Measurements from ENCODE around the gene ATP6V1A. TPM values are rescaled to one million over a fixed set of nuclear protein-coding genes. Genes with fewer than 3 reads are reported as not detected.

ATP6V1A gene
- total and polyA plus RNA-seq, 2 of the 13 experiments (the other 11 are each of a cell fraction or from before 2014, with no cell fraction given): 23.4 to 95.1 TPM

DNA sequence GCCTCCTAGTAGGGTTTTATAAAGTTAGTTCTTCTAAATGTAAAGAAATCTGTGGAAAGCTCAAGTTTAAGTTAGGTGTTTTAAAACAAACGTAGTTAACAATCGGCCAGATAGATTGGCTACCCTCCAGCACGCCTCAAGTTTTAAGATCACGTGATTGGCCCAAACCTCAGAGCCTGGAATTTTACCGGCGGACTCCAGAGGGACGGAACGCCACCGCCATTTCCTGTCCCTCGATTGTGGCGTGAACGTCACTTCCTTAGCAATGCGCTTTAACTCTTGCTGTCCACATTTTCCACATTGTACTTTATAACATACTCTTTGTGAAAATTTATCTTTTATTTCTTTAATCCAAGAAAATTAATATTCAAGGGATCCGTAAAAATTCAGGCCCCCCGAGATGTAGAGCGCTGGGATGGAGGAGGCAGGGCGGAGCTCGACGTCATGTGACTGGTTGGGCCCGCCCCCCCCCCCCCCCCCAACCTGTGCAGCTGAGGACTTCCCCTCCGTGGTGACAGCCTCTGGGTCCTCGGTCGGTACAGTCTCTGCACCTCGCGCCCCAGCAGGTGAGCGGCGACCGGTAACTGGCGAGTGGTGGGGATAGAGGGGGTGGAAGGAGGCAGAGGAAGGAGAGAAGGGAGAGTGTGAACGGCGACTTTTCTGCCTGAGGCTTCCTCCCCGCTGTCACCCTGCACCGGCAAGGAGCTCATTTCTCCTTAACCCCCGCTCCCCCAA, at the start of gene ATP6V1A (continued):
- TF ChIP-seq FOXO4 (CRISPR knock-in tag; conservative IDR thresholded peaks at IDR 0.05) (no peak), SIN3A (IDR thresholded peaks at IDR 0.05; ENCODE audit: borderline replicate concordance, low read depth, low read length) (peak; percentile 75; the same call in 1 of the 2 replicates), ZNF563 (CRISPR knock-in tag; IDR thresholded peaks at IDR 0.05) (no peak), GMEB2 (CRISPR knock-in tag; IDR thresholded peaks at IDR 0.05; ENCODE audit: low read depth) (peak; percentile 15; the same call in 1 of the 2 replicates), SALL1 (CRISPR knock-in tag; IDR thresholded peaks at IDR 0.05) (peak; percentile 64), HIVEP1 (CRISPR knock-in tag; IDR thresholded peaks at IDR 0.05) (peak; percentile 68; the same call in 1 of the 2 replicates), SOX6 (IDR thresholded peaks at IDR 0.05) (no peak), SOX6 (CRISPR knock-in tag; IDR thresholded peaks at IDR 0.05) (0 out of 2 replicates have a peak, but pooled peaks have one; percentile 18), HMGXB4 (CRISPR knock-in tag; IDR thresholded peaks at IDR 0.05; ENCODE audit: borderline replicate concordance in 1 of 2, low read depth in 1 of 2) (peak in 1 of 2 experiments; percentile 14; a peak in 1 of 4 replicates), ZNF136 (CRISPR knock-in tag; IDR thresholded peaks at IDR 0.05; ENCODE audit: low read depth) (0 out of 2 replicates have a peak, but pooled peaks have one; percentile 37), SETDB1 (CRISPR knock-in tag; IDR thresholded peaks at IDR 0.05; ENCODE audit: borderline replicate concordance) (no peak), ZNF143 (CRISPR knock-in tag; IDR thresholded peaks at IDR 0.05) (no peak; the same call in 1 of the 2 replicates), CREB1 (IDR thresholded peaks at IDR 0.05) (peak; percentile 84), CREB1 (CRISPR knock-in tag; IDR thresholded peaks at IDR 0.05) (peak; percentile 97), REPIN1 (CRISPR knock-in tag; IDR thresholded peaks at IDR 0.05; ENCODE audit: borderline replicate concordance, low read depth) (peak; percentile 51; the same call in 1 of the 2 replicates), SOX5 (CRISPR knock-in tag; IDR thresholded peaks at IDR 0.05; ENCODE audit: borderline replicate concordance) (no peak), POLR2G (IDR thresholded peaks at IDR 0.05; ENCODE audit: low read depth, low read length) (peak; percentile 63), KLF6 (CRISPR knock-in tag; IDR thresholded peaks at IDR 0.05) (0 out of 2 replicates have a peak, but pooled peaks have one; percentile 47), ZEB1 (IDR thresholded peaks at IDR 0.05; ENCODE audit: insufficient replicate concordance, low read depth) (peak; percentile 17), SAP130 (CRISPR knock-in tag; IDR thresholded peaks at IDR 0.05; ENCODE audit: low read depth) (peak; percentile 81), TBL1XR1 (IDR thresholded peaks at IDR 0.05; ENCODE audit: borderline replicate concordance, low read length, partially characterized antibody) (peak; percentile 14), SIN3B (IDR thresholded peaks at IDR 0.05; ENCODE audit: low read length) (peak; percentile 17; the same call in 1 of the 2 replicates)
- TF ChIP-seq, protein P1, sequence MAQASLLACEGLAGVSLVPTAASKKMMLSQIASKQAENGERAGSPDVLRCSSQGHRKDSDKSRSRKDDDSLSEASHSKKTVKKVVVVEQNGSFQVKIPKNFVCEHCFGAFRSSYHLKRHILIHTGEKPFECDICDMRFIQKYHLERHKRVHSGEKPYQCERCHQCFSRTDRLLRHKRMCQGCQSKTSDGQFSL (CRISPR knock-in tag; IDR thresholded peaks at IDR 0.05): peak; percentile 88; the same call in 1 of the 2 replicates
- TF ChIP-seq, protein P2, sequence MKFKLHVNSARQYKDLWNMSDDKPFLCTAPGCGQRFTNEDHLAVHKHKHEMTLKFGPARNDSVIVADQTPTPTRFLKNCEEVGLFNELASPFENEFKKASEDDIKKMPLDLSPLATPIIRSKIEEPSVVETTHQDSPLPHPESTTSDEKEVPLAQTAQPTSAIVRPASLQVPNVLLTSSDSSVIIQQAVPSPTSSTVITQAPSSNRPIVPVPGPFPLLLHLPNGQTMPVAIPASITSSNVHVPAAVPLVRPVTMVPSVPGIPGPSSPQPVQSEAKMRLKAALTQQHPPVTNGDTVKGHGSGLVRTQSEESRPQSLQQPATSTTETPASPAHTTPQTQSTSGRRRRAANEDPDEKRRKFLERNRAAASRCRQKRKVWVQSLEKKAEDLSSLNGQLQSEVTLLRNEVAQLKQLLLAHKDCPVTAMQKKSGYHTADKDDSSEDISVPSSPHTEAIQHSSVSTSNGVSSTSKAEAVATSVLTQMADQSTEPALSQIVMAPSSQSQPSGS (CRISPR knock-in tag; IDR thresholded peaks at IDR 0.05): peak; percentile 34; the same call in 1 of the 2 replicates
